OCI-LY7 (cell line): ENCODE measurements around the gene MRPS9.

Source experiments
- CTCF ChIP-seq: fragments of 200-600 bp; sonication (generic); conservative IDR thresholded peaks from 2 replicates; pipeline ENCODE4 v1.5.1; 2014; ENCODE audit warnings: mild to moderate bottlenecking, antibody characterized with exemption, low read length, moderate library complexity, mixed read lengths
- EZH2phosphoT487 ChIP-seq: fragments of 200-600 bp; sonication (generic); IDR thresholded peaks from 2 replicates; pipeline ENCODE4 v1.6.1; 2018; ENCODE audit warnings: low read depth, borderline replicate concordance, mild to moderate bottlenecking, mixed run types, antibody characterized with exemption, low read length, moderate library complexity, mixed read lengths

GRCh38 chr2:105068875-105069274, 31.0 kb downstream of the MRPS9 start:
- TF ChIP-seq CTCF (no peak), EZH2phosphoT487 (no peak)
